ENCODE measurements around the gene CDON. TPM values are rescaled to one million over a fixed set of nuclear protein-coding genes. Genes with fewer than 3 reads are reported as not detected.

Gene CDON, protein sequence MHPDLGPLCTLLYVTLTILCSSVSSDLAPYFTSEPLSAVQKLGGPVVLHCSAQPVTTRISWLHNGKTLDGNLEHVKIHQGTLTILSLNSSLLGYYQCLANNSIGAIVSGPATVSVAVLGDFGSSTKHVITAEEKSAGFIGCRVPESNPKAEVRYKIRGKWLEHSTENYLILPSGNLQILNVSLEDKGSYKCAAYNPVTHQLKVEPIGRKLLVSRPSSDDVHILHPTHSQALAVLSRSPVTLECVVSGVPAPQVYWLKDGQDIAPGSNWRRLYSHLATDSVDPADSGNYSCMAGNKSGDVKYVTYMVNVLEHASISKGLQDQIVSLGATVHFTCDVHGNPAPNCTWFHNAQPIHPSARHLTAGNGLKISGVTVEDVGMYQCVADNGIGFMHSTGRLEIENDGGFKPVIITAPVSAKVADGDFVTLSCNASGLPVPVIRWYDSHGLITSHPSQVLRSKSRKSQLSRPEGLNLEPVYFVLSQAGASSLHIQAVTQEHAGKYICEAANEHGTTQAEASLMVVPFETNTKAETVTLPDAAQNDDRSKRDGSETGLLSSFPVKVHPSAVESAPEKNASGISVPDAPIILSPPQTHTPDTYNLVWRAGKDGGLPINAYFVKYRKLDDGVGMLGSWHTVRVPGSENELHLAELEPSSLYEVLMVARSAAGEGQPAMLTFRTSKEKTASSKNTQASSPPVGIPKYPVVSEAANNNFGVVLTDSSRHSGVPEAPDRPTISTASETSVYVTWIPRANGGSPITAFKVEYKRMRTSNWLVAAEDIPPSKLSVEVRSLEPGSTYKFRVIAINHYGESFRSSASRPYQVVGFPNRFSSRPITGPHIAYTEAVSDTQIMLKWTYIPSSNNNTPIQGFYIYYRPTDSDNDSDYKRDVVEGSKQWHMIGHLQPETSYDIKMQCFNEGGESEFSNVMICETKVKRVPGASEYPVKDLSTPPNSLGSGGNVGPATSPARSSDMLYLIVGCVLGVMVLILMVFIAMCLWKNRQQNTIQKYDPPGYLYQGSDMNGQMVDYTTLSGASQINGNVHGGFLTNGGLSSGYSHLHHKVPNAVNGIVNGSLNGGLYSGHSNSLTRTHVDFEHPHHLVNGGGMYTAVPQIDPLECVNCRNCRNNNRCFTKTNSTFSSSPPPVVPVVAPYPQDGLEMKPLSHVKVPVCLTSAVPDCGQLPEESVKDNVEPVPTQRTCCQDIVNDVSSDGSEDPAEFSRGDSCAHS (N-terminal part only)
- 100 to 1,000 TPM in 1 of 4 donors, 10 to 100 TPM in 3; 24.6 to 136 (median 28.3) TPM for polyA plus RNA-seq (ENCODE audit: insufficient read length in 4 of 4)

DNA sequence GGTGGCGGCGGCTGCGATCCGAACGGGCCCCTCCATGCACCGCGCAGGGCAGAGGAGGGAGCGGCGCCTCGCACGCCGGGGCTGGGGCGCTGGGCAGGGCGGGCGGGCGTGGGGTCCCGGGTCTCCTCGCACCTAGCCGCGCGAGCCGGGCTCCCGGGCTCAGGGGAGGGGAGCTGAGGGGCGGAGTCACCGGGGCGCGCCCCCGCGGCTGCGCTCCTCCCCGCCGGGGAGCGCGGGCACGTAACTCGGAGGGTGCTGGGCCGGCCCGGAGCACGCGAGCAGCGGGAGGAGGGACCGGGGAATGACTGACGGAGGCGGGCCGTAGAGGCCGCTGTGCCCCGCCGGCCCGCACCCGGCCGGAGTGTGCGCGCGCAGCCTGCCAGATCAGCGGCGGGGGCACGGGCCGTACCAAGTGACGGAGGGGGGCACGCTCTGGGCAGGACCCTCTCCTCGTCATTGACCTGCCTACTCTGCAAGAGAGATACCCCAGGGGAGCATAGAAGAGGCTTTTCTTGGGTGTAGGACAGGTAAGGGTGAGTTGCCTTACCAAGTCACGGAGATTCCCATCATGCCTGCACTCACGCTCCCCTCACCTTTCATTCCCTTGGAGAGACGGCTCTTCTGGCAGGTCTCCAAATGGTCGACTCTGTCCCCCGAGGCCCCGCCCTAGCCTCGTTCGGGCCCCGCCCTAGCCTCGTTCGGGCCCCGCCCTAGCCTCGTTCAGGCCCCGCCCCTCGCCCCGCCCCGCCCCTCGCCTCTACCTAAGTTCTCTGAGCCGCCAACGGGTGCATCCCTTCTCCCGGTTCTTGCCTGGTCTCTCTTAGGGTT is at the start of gene CDON:
Gene CDON, minus strand, starts transcription at position 188 of the 828 bp plus-strand sequence. CDS start 39,390 bp downstream, outside the sequence.
- peak; percentile 84 to 89 (median 86) for DNase-seq (ENCODE audit: low read depth in 4 of 4, low spot score in 3 of 4)

DNA sequence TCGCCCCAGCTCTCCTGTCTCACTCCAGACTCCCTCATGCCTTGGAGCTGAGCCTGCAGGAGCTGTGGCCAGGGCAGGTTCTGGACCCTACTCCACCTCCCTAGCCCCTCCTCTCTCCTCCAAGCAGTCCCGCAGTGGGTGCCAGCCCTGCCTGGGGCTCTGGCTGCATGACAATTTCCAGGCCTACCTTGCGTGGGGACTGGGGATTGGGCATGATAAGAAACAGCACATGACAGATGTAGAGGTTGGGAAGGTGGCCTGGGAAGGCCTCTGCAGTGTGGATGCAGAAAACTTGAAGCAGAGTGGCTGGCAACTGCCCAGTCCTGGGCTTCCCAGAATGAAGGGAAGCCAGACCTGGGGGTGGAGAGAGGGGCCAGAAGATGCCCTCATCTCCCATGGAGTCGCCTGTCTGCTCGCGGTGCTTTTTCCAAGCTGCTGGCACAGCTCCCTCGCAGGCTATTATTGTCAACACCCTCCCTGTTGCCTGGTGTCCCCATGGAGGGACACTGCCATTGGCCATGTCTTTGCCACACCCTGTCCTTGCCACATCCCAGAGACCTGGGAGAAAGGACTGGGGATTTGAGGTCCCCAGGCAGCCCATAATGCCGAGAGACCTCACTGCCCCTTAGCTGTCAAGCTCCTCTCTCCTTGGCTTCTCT is 48.9 kb upstream of the CDON start:
- DNase-seq (ENCODE audit: low read depth in 4 of 4, low spot score in 3 of 4): no peak

DNA sequence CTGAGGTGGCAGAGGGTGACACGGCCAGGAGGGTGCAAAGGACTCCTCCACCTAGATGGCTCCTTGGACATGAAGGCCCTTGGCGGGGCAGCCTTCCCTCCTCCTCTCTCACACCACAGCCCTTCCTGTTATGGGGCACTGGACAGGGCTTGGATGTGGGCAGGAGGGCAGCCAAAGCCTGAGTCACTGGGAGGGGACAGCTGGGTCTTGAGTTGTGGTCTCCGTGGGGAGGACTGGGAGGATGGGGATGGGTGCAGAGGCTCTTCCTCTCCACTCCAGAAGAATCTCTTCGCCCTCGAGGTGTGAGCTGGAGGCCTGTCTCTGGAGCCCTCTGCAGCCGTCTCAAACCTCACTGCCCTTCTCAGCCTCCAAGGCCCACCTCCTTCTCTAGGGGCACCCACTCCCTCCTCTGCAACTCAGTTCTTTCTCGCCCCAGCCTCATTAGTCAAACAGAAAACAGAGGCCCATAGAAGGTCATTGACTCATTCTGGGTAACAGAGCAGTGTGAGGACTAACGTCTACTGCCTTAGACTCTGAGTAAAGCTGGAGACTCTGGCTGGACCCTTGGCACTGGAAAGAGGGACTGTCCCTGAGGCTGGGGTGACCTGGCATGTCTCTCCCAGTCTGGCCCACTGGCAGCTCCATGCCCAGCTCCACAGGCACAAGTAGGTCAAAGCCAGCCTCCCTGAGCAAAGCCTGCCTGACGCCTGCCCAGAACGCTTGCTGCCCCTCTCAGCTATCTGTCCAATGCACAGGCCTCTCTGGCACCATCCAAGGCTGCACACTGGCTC is 47.5 kb upstream of the CDON start:
- no peak for DNase-seq (ENCODE audit: low read depth in 4 of 4, low spot score in 3 of 4)

DNA sequence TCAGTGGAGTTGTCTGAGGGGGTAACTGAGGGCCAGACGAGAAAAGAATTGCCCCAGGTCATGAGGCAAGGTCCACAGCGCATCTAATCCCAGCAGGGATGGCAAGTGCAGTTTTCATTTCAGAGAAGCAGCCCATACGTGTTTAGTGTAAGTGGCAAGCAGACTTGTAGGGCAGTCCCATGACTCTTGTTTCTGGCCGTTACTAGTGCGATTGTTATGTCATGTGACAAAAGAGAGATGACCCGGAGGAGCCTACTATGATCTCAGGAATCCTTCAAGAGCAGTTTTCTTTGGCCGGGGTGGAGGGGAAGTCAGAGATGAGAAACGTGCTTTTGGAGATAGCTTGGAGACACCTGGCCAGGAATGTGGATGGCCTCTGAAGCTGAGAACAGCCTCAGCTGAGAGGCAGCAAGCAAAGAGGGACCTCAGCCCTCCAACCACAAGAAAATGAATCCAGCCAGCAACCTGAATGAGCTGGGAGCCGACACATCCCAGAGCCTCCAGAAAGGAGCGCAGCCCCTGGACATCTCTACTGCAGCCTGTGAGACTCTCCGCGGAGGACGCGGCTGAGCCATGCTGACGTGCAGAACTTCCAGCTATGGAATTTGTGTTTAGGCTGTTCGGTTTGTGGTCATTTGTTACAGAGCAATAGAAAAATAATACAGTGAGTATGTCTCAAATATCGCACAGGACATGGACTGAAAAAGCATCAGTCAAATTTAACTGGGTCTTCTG is 44.1 kb upstream of the CDON start:
- DNase-seq (ENCODE audit: low read depth in 4 of 4, low spot score in 3 of 4): no peak

DNA sequence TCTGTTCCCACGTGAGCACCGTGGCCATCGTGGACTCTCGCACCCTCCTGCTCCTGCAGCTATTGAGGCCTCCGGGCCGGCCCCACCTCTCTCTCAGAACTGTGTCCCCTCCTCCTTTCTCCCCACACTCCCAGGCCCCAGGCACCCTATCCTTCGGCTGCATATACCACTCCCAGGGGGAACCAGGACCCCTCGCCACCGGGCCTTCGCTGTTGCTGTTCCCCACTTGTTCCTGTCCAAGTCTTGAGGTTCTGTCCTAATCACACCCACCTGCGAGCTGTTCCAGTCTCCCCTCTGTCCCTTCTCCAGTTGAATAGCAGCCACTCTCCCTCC is 43.0 kb upstream of the CDON start:
- no peak for DNase-seq (ENCODE audit: low read depth in 4 of 4, low spot score in 3 of 4)

DNA sequence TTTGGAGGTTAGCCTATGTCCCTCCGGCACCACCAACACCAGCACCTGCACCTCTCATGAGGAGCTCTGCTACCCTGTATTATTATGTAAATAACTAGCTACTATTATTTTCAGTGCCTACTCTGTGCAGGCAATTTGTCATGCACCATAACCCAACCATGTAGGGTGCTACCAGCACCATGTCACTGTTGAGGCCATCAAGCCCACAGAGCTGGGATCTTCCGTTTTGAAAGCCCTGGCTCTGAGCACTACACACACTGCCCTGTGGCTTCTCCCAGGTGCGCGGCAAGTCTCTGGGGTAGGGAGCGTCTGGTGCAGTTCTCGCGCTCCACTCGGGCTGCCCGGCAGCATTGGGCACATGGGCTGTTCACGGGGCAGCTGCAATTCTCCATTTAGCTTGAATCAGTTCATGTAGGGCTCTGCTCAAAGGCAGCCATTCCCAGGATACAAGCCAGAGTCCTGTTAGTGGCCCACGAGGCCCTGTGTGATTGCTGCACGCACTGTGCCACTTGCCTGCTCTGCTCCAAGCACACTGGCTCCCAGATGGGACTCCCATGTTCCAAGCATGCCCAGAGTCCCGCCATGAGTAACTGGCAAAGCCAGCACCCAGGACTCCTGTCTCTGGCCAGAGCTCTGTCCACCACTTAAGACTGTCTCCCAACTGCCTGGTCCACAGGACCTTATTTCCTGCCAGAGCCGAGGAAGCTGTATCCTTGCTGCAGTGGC is 42.5 kb upstream of the CDON start:
- DNase-seq (ENCODE audit: low read depth in 4 of 4, low spot score in 3 of 4): no peak

DNA sequence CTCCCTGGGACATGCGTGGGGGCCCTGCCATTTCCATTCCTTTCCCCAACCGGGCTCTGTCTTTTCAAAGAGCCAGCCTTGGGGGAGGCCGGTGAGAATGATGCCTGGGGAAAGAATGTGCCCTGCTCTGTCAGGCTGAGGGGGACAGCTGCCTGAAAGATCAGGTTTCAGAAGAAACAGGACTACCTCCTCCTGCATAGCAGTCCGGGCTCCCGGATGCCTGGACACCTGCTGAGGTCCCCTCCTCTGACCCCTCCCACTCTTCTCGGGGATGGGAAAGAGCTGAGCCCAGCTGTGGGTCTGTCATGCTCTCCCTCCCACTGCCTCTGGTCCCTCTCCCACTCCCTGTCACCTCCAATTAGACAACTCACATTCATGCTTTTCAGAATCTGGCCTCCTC is 41.8 kb upstream of the CDON start:
- DNase-seq (ENCODE audit: low read depth in 4 of 4, low spot score in 3 of 4): no peak

DNA sequence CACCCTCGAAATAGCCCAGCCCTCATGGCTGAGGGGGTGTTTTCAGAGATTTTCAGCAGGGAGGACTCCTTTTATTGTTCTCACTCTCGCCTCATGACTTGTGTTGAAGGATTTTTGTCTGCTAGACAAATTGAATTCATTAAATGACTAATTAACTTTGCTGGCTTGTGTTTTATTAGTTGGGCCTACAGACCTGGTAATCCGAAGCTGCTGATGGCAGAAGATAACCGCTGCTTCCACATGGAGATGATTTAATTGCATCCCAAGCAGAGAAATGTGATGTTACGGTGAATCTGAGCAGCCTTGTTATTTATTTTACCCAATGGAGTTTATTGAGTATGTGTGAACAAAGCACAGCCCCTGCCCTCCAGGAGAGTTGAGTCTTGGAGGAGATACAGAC is 40.5 kb upstream of the CDON start:
- DNase-seq (ENCODE audit: low read depth in 4 of 4, low spot score in 3 of 4): no peak

DNA sequence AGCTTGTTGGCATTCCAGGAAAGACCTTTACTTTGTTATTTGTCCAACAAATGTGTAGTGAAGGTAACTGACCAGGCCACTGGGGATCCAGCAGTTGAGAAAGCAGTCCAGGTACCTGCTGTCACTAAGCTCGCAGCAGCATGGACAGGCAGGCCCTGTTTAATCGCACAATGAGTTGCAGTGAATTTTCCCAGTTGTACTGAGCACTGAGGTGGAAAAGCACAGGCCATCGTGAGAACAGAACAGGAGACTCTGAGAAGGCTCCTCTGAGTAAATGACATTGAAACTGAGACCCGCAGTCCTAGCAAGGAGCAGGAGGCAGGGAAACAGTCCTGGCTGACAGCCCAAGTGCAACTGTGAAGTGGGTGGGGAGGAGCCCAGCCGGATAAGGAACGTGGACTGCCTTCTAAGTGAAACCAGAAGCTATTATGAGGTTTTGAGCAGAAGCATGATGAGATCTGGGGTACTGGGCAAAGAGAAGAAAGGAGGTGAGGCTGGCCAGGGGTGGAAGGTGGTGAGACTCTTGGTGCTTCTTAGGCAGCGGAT is 39.8 kb upstream of the CDON start:
- no peak for DNase-seq (ENCODE audit: low read depth in 4 of 4, low spot score in 3 of 4)

DNA sequence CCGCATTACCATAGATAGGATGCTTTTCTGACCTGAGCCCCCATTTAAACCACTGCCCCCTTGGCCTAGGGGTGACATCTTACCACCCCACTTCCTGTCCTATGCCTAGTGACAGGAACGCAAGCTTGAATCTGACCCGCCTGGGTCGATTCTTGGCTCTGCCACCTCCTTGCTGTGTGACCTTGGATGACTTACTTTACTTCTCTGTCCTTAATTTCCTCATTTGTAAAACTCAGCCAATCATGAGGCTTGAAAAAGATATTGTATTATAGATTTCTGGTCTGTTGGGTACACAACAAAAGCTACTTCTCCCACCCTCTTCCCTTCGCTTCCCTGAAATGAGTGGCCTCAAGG is 39.2 kb upstream of the CDON start:
- no peak for DNase-seq (ENCODE audit: low read depth in 4 of 4, low spot score in 3 of 4)

DNA sequence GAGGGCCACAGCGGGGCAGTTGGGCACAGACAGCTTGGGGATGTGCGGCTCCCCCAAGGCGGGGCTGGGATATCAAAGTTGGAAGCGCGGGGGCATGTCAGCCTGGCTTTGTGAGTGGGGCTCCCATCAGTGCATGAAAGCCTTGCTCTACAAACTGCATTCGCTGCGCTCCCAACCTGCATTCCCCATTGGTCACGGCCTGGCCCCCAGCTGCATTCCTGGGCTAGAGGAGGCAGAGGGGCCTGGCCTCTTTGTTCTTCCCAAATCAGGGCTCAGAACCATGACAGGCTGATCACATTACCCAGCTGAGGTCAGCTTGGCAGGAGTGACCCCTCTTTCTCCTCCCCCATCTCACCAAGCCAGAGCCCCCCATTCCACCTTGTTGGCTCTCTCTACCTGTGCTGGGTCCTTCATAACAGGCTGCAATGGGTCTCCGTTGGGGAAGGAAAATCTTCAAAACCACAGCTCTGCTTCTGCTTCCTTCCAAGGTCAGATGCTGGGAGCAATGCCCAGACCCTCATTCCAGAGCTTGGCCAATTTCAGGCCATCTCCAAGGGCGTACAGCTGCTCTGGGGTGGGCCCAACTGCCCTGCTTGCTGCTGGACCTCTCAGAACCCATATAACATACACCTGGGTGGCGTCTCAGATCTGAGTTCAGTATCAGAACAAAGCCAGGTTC is 38.7 kb upstream of the CDON start:
- DNase-seq (ENCODE audit: low read depth in 4 of 4, low spot score in 3 of 4): no peak

DNA sequence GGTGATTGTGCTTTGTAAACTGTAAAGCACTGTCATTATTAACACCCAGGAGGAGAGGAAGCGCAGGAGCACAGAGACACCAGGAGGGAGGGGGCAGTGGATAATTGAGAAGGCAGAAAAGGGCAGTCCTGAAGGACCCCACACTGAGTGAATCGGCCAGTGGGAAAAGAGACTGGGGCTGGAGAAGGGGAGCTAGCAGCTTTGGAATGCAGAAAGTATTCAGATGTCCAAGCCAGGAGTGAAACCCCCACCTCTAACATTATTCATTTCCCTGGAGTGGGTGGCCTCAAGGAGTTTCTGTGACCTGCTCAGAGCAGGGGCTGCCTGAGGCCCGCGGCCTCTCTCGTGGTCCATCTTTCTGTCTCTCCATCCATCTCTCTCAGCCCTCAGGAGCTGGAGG is 38.0 kb upstream of the CDON start:
- no peak for DNase-seq (ENCODE audit: low read depth in 4 of 4, low spot score in 3 of 4)

DNA sequence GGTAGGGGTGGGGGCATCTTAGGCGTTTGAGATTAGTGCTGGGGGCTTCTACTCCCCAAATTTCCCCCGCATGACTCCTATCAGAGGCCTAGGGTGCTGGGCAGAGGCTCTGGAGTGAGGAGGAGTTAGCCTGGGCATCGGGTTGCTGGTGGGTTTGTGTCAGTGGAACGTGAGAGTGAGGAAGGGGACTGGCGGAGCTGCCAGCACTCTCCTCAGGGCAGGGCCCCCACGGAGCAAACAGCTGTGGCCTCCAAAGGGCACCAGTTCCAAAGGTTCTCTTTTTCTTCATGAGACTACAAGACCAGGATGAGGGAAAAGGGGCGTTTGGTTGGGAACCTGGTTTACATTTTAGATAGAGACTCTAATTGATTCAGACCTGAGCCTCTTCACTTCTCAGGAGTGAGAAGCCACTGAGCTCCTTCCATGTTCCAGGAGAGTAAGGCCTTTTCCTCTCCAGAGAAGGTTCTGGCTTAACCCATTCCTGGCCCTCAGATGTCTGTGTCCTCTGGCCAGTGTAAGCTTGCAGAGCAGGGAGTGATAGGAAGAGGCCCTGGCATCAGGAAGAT is 35.6 kb upstream of the CDON start:
- DNase-seq (ENCODE audit: low read depth in 4 of 4, low spot score in 3 of 4): no peak

DNA sequence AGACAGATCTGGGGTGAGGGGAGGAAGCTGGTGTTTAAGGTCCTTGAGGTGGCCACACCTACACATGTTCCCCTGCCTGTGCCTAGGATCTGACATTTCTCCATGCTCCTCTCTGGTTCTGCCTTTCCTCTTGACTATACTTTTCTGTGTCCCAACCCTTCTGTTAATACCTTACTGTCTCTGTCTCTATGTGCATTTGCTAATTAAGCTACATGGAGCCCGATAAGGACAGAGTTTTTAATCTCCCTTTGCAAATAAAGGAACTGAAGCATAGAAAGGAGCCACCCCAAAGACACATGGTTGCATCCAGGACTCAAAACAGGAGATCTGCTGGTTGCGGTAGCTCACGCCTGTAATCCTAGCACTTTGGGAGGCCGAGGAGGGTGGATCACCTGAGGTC is 33.1 kb upstream of the CDON start:
- DNase-seq (ENCODE audit: low read depth in 4 of 4, low spot score in 3 of 4): no peak

DNA sequence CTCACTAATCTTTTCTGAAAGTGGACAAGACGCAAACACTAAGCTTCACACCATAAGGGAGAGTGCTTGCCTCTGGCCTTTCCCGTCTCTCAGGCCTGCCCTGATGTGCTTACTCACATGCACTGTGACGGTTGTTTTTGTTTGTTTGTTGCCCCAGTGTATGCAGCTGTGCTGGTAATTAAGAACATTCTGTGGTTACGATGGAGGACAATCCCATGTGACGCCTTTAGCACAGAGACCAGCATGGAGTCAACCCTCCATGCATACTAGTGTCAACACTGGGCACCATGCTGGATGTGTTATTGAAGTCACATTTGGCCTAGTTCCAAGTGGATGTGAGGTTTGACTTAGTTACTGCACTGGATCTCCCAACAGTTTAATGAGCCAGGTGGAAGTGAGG is 27.8 kb upstream of the CDON start:
- no peak for DNase-seq (ENCODE audit: low read depth in 4 of 4, low spot score in 3 of 4)

DNA sequence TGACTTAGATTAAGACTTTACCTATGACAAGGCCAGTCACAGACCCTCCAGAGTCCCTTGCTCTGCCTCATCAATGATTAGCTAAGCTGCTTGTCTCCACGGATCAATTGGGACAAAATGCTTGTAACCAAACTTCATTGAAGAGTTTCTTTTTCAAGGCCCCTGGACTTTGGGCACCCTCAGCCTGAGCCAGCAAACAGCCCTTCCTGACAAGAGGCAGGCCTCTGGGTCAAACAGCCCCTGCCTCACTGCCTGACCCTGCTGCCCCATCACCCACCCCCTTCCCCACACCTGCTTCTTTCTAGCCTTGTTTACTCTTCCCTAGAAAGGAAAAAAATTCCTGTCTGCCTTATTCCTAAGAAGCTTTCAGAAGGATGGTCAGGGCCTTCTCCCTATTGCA is 26.3 kb upstream of the CDON start:
- DNase-seq (ENCODE audit: low read depth in 4 of 4, low spot score in 3 of 4): no peak

DNA sequence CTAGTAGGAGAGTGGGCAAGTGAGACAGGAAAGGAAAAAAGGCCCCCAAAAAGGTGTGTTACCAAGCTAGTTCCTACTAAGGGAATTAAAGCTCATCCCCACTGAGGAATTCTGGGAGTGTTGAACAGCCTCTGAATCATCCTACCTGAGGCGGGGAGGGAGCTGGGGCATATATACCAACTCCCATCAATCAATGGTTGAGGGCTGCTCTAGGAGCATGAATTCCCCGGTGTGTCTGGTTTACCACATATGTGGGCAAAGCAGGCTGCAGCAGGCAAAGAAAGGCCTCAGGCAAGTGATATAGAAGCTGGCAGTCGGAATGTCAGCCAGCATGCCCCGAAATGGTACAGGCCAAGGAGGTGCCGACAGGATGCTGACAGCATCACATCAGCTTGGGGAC is 23.6 kb upstream of the CDON start:
- no peak for DNase-seq (ENCODE audit: low read depth in 4 of 4, low spot score in 3 of 4)

Measured in left renal pelvis (tissue), 4 donors.